Fibroblast of skin of left quadriceps (primary cell): ENCODE measurements around the gene TEAD2.

Experiments used
- DNase-seq, 2 experiments: peaks; one replicate each; pipeline ENCODE4 v3.0.0-alpha.2; 2013; ENCODE audit warnings: low read depth in 2 of 2

Gene TEAD2

DNA sequence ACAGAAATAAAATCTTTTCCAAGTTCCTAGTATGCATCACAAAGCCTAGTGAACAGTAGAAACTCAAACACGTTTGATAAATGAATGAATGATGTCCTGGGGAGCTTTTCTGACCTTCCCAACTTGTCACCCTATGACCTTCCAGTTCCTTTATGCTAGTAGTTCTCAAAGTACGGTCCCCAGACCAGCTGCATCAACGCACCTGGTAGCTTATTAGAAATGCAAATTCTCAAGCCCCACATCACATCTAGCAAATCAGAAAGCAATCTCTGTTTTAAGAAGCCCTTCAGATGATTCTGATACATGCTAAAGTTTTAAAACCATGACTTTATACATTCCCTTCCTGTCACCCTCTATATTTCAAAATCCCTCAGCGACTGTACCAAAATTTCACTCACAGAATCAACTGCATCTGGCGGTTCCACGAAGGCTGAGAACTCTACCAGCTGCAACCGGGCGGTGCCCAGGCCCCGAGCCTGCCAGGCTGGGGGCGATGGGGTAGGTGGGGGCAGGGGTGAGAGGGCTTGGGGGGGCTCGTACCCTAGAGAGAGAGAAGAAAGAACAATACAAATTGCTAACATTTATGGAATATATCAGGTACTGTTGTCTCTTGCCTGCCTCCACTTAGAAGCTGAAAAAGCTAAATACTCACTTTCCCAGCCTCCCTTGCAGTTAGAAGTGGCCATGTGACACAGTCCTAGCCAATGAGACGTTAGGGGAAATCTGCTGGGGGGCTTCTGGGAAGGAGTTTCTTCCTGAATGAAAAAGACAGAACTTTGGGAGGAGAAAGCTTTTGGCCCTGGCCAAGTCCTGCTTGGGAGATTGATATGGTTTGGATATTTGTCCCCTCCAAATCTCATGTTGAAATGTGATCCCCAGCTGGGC, 13.7 kb downstream of the TEAD2 start:
- DNase-seq = no peak

DNA sequence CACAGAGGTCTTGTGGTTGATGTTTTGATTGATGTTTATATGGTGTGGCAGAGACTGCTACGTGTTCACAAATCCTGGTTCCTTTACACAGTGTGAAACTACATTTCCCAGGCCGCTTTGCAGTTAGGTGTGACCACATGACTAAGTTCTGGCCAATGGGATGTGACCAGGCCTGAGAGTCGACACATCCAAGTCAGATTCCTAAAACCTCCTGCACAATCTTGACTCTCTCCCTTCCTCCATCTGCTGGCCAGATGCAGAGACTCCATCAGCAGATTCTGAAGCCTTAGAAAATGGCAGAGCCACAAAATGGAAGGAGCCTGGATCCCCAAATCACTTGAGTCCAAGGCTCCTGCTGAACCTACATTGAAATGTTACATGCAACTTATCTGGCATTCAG, 14.4 kb downstream of the TEAD2 start:
- DNase-seq = peak; percentile 55 to 58

DNA sequence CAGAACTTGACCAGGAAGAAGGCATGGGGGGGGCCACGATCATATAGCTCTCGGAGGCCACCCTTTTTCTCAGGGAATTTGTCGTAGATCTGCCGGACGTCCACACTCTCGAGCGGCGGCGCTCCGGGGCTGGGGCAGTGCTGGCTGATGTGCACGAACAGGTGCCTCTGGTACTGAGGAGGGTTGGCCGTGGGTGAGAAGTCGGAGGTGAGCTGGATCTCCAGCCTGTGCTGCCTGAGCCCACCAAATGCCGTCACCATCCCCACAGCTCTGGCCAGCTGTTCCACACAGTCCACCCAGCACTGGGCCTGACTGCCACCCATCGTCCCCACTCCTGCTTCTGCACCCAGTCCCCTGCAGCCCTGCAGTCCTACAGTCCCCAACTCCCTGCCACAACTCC, 15.0 kb downstream of the TEAD2 start:
- no peak for DNase-seq

DNA sequence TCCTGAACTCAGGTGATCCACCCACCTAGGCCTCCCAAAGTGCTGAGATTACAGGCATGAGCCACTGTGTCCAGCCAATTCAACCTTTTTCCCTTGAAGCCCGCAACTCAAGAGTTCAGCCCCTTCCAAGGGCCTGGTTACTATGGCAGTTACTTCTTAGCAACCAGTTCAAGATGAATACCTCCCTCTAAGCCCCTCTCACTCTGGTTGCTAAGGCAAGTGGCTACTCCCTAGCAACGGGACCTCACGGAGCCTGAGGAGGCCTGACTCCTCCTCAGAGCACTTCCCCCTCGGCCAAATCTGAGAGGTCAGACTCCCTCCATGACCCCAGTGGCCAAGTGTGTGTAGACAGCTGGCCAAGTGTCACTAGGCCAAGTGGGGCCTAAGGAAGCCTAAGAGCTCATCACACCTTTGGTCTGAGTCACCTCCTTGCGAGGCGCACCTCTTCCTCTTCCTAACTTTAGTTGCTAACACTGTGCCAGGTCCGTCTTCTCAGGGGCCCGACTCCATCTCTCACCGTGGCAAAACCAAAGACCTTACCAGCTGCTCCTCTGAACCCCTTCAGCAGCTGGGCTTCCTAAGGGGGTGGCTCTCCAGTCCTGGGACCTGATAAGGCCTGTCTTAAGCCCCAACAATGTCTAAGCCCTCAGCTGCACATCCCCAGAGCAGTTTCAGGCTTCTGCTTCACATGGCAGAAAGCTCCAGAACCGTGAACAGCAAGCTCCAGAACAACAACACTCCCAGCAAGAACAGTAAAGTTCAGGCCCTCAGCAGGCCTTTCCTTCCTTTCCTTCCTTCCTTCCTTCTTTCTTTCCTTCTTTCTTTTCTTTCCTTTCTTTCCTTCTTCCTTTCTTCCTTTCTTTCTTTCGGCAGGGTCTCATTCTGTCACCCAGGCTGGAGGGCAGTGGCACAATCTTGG, 17.5 kb downstream of the TEAD2 start:
- no peak for DNase-seq

DNA sequence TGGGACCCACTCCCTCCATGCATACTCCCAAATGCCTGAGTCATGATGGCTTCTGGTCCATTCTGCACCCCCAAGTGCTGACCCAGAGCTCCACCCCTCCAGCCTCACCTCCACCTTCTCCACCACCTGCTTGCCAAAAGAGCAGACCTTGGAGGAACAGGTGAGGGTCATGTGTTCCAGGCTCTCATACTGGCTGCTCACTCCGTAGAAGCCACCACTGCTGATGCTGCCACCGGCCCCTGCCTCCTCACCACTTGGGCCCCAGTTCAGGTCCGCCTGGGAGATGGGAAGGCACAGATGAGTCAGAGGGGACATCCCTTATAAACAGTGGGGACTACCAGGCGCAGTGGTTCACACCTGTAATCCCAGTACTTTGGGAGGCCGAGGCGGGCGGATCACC, 19.1 kb downstream of the TEAD2 start:
- DNase-seq = no peak

DNA sequence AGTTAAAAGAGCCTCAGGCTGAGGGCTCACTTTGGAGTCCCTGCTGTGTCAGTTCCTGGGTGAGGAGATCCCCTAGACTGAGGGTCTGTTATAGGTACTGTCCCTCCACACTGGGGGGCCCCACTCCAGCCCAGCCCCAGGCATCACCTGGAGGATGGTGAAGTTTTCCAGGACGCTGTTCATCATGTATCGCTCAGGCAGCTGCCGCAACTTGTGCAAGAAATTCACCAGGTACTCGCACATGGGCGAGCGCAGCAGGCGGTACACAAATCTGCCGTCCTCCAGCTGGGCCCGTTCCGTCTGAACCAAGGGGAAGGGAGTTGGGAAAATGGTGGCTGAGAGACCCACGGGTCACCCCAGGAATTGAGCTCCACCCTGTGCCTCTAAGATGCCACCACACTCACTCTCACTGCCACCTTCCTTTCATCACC, 19.9 kb downstream of the TEAD2 start:
- DNase-seq = no peak

DNA sequence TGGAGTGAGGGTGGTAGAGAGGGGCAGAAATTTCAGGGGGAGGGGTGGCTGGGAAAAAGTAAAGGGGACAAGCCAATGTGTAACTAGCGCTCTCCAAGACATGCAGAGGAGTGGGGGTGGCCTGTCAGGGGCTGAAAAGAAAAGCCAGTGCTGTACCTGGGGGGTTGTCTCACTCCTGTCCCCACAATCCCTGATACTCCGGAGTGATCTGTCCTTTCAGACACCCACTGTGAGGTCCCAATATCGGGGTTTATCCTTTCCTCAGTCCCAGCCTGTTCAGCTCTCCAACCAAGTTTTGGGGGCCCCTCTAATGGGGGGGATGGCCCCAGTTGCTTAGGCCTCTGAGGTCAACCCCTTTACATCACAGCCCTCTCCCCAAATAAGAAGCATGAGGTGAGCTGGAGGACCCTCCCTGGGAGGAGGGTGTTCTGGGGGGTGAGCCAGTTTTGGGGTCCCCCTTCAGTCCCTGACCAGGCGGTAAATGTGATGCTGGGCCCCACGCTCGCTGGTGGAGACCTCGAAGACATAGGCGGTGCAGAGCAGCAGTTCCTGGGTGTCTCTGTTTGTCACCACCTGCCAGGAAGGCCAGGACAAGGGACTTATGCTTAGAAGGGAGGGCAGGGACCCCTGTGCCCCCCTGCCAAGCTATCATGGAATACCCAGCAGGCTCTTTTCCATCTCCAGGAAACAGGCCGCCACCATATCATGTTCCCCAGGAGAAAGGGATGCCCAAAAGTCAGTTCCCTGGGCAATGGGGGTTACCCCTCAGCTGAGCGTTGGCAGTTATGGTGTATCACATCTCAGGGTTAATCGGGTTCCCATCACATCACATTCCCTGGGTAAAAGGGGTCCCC, 21.1 kb downstream of the TEAD2 start:
- no peak for DNase-seq

DNA sequence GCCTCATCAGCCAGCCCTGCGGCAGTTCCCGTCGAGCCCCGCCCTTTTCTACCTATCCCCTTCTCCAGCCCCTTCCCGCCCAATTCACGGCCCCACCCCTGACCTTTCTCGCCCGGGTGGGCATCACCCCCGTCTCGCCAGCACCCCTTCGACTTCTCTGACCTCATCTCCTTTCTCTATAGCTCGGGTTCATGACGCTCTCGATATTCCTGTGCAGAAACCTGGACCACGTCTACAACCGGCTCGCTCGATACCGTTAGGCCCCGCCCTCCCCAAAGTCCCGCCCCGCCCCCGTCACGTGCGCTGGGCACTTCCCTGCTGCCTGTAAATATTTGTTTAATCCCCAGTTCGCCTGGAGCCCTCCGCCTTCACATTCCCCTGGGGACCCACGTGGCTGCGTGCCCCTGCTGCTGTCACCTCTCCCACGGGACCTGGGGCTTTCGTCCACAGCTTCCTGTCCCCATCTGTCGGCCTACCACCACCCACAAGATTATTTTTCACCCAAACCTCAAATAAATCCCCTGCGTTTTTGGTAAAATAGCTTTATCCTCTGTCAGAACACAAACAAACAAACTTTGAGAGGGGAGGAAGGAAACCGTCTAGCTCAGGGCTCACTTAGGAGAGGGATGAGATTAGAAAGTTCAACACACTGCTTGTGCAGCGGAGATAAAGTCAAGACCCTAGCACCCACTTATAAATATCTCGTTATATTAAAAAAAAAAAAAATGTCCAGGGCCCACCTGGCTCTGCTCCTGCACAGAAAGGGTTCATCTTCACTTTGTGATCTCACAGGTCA, 21.9 kb downstream of the TEAD2 start:
- DNase-seq = no peak

DNA sequence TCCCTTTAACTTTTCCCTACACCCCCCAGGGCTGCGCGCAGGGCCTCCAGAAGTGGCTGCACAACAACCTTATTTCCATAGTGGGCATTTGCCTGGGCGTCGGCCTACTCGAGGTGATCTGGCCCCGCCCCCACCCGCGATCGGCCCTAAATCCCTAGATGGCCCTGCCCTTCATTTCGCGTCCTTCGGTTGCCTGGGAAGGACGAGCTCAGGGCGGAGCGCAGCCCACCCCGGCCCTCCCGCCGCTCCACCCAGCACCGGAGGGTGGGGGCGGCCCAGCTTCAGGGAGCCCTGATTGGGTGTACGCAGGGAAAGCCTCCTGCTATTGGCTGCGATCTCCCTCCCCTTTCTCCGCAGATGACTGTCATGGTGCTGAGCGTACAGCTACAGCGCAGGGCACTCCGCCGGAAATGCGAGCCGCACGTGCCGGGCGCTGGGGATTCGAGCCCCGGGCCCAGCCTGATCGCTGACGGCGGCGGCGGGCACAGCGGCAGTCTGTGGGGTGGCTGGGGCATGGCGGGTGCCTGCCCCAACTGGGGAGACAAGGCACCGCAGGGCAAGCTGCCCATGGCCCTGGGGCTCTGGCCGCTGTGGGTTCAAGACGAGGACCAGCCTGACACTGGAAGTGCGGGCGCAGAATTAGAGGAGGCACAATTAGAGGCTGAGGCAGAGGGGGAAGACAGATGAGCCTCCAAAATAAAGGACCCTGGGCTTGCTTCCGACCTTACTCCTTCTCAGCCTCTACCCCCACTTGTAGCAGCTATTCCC, 22.7 kb downstream of the TEAD2 start:
- DNase-seq = peak; percentile 70 to 73

DNA sequence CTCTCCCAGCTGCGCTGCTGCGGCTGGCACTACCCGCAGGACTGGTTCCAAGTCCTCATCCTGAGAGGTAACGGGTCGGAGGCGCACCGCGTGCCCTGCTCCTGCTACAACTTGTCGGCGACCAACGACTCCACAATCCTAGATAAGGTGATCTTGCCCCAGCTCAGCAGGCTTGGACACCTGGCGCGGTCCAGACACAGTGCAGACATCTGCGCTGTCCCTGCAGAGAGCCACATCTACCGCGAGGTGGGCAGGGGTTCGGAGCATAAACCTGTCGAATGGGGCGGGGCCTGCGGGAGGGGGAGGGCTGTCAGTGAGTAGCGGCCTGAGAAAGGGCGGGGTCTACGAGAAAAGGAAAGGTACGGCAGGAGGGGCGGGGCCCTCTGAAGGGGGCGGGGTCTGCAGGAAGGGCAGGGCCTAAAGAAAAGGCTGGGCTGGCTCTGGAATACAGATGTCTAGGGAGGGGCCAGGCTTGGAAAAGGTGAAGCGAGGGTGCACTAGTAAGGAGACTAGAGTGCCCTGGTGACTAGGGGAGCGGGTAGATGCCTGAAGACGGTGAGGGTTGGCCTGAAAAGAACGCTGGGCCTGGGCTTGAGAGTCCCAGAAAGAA, 23.4 kb downstream of the TEAD2 start:
- no peak for DNase-seq

DNA sequence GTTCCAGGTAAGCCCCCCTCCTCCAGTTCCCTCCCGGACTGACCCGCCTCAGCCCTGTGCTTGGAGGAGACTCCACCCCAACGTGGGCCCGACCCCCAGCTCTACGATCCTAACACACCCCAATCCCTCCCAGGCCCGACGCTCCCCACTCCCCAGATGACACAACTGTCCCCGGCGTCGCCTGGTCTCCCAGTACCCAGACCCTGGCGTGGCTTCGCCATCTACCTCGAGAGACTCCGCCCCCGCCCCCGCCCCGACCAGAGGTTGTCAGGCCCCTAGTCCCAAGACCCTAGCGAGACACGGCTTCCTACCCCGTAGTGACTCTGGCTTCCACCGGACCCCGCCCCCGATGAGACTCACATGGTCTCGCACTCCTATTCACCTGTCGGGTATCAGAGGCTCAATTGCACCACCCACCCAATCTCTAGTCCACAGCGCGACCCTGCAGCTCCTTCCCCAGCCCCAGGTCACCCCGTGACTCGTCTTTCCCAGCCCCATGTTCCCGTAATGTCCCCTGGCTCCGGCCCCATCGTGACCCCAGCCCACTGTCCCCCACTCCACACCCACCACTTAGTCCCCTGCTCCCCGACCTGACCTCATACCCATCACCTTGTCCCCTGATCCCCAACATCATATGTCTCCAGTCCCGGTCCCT, 24.1 kb downstream of the TEAD2 start:
- DNase-seq = no peak

DNA sequence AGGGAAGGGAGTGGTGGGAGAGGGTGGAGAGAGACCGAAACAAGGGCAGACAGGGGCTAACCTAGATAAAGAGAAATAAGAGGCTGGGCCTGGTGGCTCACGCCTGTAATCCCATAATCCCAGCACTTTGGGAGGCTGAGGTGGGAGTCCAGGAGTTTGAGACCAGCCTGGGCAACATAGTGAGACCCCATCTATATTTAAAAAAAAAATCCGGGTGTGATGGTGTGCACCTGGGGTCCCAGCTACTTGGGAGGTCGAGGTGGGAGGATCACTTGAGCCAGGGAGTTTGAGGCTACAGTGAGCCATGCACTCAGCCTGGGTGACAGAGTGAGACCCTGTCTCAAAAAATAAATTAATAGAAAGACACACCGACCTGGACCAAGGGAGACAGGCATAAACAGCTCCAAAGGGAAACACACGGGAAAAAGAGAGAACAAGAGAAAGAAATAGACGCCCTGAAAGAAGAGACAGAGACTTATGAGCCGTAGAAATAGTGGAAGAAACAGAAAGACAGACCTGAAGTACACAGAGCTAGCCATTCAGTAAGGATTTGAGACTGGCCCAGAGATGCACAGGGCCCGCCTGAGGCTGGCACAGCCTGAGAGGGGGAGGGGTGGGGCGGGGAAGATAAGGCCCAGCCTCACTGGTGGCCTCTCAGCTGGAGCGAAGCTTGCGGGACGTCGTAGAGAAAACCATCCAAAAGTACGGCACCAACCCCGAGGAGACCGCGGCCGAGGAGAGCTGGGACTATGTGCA, 24.8 kb downstream of the TEAD2 start:
- no peak for DNase-seq

DNA sequence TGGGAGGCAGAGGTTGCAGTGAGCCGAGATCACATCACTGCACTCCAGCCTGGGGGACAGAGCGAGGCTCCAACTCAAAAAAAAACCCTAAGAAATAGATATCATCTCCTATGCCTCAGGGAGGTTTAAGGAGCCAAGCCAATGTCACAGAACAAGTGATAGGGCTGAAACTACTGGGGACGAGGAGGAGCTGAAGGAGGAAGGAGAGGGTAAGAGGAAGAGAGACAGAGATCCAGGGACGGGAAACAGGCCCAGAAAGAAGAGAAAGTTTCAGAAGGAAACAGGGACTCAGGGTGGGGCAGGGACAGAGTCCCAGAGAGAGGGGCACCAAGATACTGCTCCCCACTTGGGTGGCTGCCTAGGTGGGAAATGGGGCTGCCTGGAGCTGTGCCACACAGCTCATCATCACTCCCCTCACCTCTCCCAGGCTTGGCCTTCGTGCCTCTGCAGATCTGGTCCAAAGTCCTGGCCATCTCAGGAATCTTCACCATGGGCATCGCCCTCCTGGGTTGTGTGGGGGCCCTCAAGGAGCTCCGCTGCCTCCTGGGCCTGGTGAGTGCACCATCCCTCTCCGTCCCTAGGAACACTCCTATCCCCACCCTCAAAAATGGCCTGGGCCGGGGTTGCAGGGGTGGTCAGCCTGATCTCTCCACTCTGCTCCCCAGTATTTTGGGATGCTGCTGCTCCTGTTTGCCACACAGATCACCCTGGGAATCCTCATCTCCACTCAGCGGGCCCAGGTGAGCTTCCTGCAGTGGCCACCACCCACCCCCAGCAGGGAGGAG, 25.5 kb downstream of the TEAD2 start:
- no peak for DNase-seq

DNA sequence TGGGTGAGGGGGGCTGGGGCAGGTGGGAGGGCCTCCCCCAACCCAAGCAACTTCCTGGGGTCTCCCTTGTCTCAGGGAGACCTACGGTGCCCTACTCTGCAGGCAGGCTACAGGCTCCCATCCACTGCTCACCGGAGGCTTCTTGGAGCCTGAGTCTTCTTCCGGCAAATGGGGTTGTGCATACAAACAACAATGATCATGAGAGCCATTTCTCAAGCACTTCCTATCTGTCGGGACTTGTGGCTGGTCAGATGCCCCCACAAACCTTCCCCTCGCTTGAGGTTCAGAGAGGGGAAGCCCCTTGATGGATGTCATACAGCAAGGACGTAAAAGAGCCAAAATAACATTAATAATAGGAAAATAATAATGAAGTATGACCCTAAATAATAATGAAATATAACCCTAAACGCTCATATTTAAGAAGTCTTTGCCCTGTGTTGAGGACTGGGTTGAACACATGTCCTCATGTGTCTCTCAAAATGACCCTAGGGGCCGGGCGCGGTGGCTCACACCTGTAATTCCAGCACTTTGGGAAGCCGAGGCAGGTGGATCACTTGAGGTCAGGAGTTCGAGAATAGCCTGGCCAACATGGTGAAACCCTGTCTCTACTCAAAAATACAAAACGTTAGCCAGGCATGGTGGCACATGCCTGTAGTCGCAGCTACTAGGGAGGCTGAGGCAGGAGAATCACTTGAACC, 26.3 kb downstream of the TEAD2 start:
- DNase-seq = no peak

DNA sequence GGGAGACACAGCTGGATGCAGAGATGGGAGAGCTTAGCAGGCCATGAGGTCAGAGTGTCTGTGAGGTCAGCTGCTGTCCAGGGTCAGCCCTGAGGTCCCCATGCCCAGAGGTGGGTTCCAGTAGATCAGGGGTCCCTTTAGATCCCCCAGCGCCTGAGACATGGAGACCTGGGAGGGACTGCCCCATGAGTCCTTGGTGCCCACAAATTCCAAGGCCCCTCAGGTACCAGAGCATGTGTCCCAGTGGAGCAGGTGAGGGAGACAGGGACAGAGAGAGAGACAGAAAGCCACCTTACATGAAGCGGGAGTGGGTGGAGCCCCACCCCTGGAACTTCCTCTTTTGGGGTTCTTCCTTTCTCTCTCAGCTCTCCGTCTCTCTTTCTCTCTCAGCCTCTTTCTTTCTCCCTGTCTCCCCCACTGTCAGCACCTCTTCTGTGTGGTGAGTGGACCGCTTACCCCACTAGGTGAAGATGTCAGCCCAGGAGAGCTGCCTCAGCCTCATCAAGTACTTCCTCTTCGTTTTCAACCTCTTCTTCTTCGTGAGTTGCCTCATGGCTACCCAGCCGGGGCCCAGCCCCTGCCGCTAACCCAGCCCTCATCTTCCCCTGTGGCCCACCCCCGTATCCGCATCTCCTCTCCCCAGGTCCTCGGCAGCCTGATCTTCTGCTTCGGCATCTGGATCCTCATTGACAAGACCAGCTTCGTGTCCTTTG, 27.0 kb downstream of the TEAD2 start, which contains the start of gene CD37:
Gene CD37, plus strand, starts transcription at position 336 of the 713 bp plus-strand sequence. Its CDS starts 135 bp downstream, at position 471.
- no peak for DNase-seq

DNA sequence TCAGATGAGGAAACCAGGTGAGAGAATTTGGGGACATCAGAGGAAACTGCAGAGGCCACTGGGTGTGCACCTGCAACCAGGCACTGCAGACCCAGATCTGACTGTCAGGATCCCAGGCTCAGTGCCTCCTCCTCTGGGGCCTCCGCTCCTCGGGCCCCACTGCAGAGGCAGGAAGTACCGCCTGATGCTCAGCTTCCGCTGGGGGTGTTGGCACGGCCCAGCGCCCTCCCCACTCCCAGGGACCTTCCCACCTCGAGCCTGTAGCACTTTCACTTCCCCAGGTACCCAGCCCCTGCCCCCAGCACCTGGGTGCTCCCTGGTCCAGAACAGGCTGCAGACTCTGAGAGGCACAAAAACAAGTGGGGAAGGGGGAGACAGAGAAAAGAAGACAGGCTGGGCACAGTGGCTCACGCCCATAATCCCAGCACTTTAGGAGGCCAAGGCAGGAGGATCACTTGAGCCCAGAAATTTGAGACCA, 28.4 kb downstream of the TEAD2 start:
- no peak for DNase-seq
